AG08395 (cell line): Measurements from ENCODE around the gene DAB1.
"Not testable (repeated sequence)": the region's sequence is repeated elsewhere in the genome, so short reads cannot be mapped to it uniquely, and the experiment has no call there.

Source experiments
- DNase-seq: peaks from one replicate; pipeline ENCODE4 v3.0.0; 2012; ENCODE audit warnings: mixed read lengths, low spot score

Gene DAB1

GRCh38 chr1:57272150-57272549, 151.7 kb downstream of the DAB1 start:
- no peak for DNase-seq

- no peak for DNase-seq
Observed at GRCh38 chr1:57270927-57271698, 152.7 kb downstream of the DAB1 start.

- no peak for DNase-seq
Observed at GRCh38 chr1:57269630-57270225, 154.1 kb downstream of the DAB1 start.

GRCh38 chr1:57265104-57265503, 158.8 kb downstream of the DAB1 start:
- no peak for DNase-seq

GRCh38 chr1:57262472-57262871, 161.4 kb downstream of the DAB1 start:
- no peak for DNase-seq

GRCh38 chr1:57258557-57259325, 165.1 kb downstream of the DAB1 start:
- peak; percentile 50 for DNase-seq

- no peak for DNase-seq
Observed at GRCh38 chr1:57255945-57256344, 167.9 kb downstream of the DAB1 start.

GRCh38 chr1:57254022-57254421, 169.8 kb downstream of the DAB1 start:
- peak; percentile 91 for DNase-seq

- DNase-seq, result peak; percentile 37
Observed at GRCh38 chr1:57252597-57253294, 171.1 kb downstream of the DAB1 start.

GRCh38 chr1:57250021-57250420, 173.8 kb downstream of the DAB1 start:
- DNase-seq, result no peak

- DNase-seq, result no peak
Observed at GRCh38 chr1:57249511-57249910, 174.3 kb downstream of the DAB1 start.

GRCh38 chr1:57248830-57249229, 175.0 kb downstream of the DAB1 start:
- no peak for DNase-seq

GRCh38 chr1:57238233-57238781, 185.6 kb downstream of the DAB1 start:
- DNase-seq, result no peak

- no peak for DNase-seq
Observed at GRCh38 chr1:57235730-57236510, 187.9 kb downstream of the DAB1 start.

- DNase-seq, result no peak
Observed at GRCh38 chr1:57234459-57234858, 189.4 kb downstream of the DAB1 start.

GRCh38 chr1:57232500-57232899, 191.4 kb downstream of the DAB1 start:
- no peak for DNase-seq

GRCh38 chr1:57229998-57230397, 193.9 kb downstream of the DAB1 start:
- no peak for DNase-seq

- DNase-seq, result no peak
Observed at GRCh38 chr1:57229076-57229475, 194.8 kb downstream of the DAB1 start.

- DNase-seq, result no peak
Observed at GRCh38 chr1:57222801-57223200, 201.1 kb downstream of the DAB1 start.

- no peak for DNase-seq
Observed at GRCh38 chr1:57222307-57222706, 201.6 kb downstream of the DAB1 start.

GRCh38 chr1:57220905-57221304, 203.0 kb downstream of the DAB1 start:
- not testable (repeated sequence) for DNase-seq
